Measurements from ENCODE around the gene SCARB1.

The SCARB1 gene

GRCh38 chr12:124906606-124907261, 43.1 kb upstream of the SCARB1 start:
- TF ChIP-seq, protein P1, sequence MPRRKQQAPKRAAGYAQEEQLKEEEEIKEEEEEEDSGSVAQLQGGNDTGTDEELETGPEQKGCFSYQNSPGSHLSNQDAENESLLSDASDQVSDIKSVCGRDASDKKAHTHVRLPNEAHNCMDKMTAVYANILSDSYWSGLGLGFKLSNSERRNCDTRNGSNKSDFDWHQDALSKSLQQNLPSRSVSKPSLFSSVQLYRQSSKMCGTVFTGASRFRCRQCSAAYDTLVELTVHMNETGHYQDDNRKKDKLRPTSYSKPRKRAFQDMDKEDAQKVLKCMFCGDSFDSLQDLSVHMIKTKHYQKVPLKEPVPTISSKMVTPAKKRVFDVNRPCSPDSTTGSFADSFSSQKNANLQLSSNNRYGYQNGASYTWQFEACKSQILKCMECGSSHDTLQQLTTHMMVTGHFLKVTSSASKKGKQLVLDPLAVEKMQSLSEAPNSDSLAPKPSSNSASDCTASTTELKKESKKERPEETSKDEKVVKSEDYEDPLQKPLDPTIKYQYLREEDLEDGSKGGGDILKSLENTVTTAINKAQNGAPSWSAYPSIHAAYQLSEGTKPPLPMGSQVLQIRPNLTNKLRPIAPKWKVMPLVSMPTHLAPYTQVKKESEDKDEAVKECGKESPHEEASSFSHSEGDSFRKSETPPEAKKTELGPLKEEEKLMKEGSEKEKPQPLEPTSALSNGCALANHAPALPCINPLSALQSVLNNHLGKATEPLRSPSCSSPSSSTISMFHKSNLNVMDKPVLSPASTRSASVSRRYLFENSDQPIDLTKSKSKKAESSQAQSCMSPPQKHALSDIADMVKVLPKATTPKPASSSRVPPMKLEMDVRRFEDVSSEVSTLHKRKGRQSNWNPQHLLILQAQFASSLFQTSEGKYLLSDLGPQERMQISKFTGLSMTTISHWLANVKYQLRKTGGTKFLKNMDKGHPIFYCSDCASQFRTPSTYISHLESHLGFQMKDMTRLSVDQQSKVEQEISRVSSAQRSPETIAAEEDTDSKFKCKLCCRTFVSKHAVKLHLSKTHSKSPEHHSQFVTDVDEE (CRISPR knock-in tag; IDR thresholded peaks at IDR 0.05), result no peak
- TF ChIP-seq ZNF70 (CRISPR knock-in tag; IDR thresholded peaks at IDR 0.05) (no peak), PPARA (CRISPR knock-in tag; IDR thresholded peaks at IDR 0.05; ENCODE audit: borderline replicate concordance) (no peak), BACH2 (CRISPR knock-in tag; IDR thresholded peaks at IDR 0.05; ENCODE audit: borderline replicate concordance) (no peak), ZFP30 (CRISPR knock-in tag; IDR thresholded peaks at IDR 0.05) (no peak), ZC3H10 (CRISPR knock-in tag; IDR thresholded peaks at IDR 0.05) (no peak), GLIS3 (CRISPR knock-in tag; IDR thresholded peaks at IDR 0.05) (no peak)
- TF ChIP-seq, protein P2, sequence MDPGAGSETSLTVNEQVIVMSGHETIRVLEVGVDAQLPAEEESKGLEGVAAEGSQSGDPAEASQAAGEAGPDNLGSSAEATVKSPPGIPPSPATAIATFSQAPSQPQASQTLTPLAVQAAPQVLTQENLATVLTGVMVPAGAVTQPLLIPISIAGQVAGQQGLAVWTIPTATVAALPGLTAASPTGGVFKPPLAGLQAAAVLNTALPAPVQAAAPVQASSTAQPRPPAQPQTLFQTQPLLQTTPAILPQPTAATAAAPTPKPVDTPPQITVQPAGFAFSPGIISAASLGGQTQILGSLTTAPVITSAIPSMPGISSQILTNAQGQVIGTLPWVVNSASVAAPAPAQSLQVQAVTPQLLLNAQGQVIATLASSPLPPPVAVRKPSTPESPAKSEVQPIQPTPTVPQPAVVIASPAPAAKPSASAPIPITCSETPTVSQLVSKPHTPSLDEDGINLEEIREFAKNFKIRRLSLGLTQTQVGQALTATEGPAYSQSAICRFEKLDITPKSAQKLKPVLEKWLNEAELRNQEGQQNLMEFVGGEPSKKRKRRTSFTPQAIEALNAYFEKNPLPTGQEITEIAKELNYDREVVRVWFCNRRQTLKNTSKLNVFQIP (CRISPR knock-in tag; IDR thresholded peaks at IDR 0.05; ENCODE audit: borderline replicate concordance, low read depth), result no peak
- peak; percentile 67 for ATAC-seq

DNA sequence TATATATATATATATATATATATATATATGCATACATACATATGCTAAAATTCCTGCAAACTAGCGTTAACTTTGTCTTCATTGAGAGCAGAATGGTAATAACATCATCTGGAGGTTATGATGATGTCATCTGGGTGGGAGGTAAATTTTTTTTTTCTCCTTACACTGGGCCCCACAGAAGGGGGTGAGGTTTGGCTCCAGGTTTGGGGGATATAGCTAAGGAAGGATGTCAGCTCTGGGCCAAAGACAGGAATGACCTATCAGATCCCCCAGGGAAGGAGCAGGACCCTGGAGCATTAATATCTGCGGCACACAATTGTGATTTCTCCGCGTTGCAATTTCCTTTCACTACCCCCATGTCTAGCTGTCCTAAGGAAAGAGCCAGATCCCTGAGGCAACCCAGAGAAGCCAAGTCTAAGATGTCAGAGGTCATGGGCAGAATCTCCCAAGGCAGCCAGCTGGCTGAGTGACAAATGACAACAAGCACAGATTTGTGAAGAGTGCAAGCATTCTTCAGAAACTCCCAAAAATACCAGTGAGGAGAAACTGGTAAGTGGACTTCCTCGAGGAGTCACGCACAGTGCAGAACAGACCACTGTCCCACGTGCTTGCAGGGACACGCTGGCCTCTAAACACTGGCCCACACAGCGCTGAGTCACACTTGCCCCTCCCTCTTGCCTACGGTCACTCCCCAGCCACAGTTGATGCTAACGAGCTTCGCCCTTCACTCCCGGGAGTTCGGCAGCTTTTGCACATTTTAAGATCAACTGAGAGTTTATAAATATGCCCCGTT, 40.8 kb upstream of the SCARB1 start:
- TF ChIP-seq ZFP30 (CRISPR knock-in tag; IDR thresholded peaks at IDR 0.05) (no peak), ZNF565 (CRISPR knock-in tag; conservative IDR thresholded peaks at IDR 0.05; ENCODE audit: low read depth) (no peak), BACH2 (CRISPR knock-in tag; IDR thresholded peaks at IDR 0.05; ENCODE audit: borderline replicate concordance) (no peak), ZFP3 (CRISPR knock-in tag; IDR thresholded peaks at IDR 0.05) (no peak), PPARA (CRISPR knock-in tag; IDR thresholded peaks at IDR 0.05; ENCODE audit: borderline replicate concordance) (no peak), CREB5 (CRISPR knock-in tag; IDR thresholded peaks at IDR 0.05; ENCODE audit: low read depth) (no peak), TOX (CRISPR knock-in tag; IDR thresholded peaks at IDR 0.05; ENCODE audit: borderline replicate concordance) (no peak), ISL1 (CRISPR knock-in tag; IDR thresholded peaks at IDR 0.05) (no peak), ZC3H10 (CRISPR knock-in tag; IDR thresholded peaks at IDR 0.05) (no peak), ESRRG (CRISPR knock-in tag; IDR thresholded peaks at IDR 0.05) (no peak), SNAI2 (CRISPR knock-in tag; IDR thresholded peaks at IDR 0.05) (no peak), PATZ1 (CRISPR knock-in tag; IDR thresholded peaks at IDR 0.05; ENCODE audit: borderline replicate concordance) (no peak), OSR1 (CRISPR knock-in tag; IDR thresholded peaks at IDR 0.05) (no peak)
- TF ChIP-seq, protein P1 (CRISPR knock-in tag; IDR thresholded peaks at IDR 0.05), result no peak
- ATAC-seq, result peak; percentile 77

DNA sequence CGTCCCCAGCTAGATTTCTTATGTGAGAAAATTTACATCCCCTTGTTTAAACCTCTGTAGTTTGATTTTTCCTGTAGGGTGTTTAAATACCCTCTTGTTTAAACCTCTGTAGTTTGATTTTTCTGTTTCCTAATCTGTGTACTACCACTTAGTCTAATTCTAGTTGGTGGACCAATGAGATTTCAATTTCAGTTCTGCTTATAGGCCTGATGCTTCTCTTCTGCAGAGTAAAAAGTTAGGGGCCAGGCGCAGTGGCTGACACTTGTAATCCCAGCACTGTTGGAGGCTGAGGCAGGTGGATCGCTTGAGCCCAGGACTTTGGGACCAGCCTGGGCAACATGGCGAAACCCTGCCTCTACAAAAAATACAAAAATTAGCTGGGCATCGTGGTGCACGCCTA, 39.3 kb upstream of the SCARB1 start:
- no peak for ATAC-seq
- no peak for TF ChIP-seq OSR1 (CRISPR knock-in tag; IDR thresholded peaks at IDR 0.05)
- TF ChIP-seq ESRRG (CRISPR knock-in tag; IDR thresholded peaks at IDR 0.05), result no peak
- no peak for TF ChIP-seq PPARA (CRISPR knock-in tag; IDR thresholded peaks at IDR 0.05; ENCODE audit: borderline replicate concordance)
- no peak for TF ChIP-seq ISL1 (CRISPR knock-in tag; IDR thresholded peaks at IDR 0.05)
- no peak for TF ChIP-seq TCF4 (CRISPR knock-in tag; IDR thresholded peaks at IDR 0.05; ENCODE audit: borderline replicate concordance)
- TF ChIP-seq, protein P1 (CRISPR knock-in tag; IDR thresholded peaks at IDR 0.05), result no peak
- no peak for TF ChIP-seq GLIS3 (CRISPR knock-in tag; IDR thresholded peaks at IDR 0.05)
- TF ChIP-seq, protein P2 (CRISPR knock-in tag; IDR thresholded peaks at IDR 0.05; ENCODE audit: borderline replicate concordance, low read depth), result no peak
